Activated CD4-positive, alpha-beta T cell treated with anti-CD3 and anti-CD28 coated beads, Interleukin-2, amount 10 ng/mL, durations not matched to agents 24 days and 14 days (primary cell): Measurements from ENCODE around the gene ZBTB7A. TPM values are rescaled to one million over a fixed set of nuclear protein-coding genes. Genes with fewer than 3 reads are reported as not detected.

Experiments used
- DNase-seq: peaks from one replicate; pipeline ENCODE4 v3.0.0; 2022
- H3K27ac Mint-ChIP-seq: one replicate; pipeline ENCODE4 v1.8.0; 2022; ENCODE audit warnings: mild to moderate bottlenecking, mixed read lengths
- H3K27me3 Mint-ChIP-seq: one replicate; pipeline ENCODE4 v1.8.0; 2022; ENCODE audit warnings: mixed read lengths
- H3K36me3 Mint-ChIP-seq: one replicate; pipeline ENCODE4 v1.8.0; 2022; ENCODE audit warnings: low read depth, mild to moderate bottlenecking, mixed read lengths
- H3K4me1 Mint-ChIP-seq: one replicate; pipeline ENCODE4 v1.8.0; 2021; ENCODE audit warnings: mixed read lengths
- H3K4me3 Mint-ChIP-seq: one replicate; pipeline ENCODE4 v1.8.0; 2022; ENCODE audit warnings: mild to moderate bottlenecking, moderate library complexity, mixed read lengths
- H3K9me3 Mint-ChIP-seq: one replicate; pipeline ENCODE4 v1.8.0; 2021; ENCODE audit warnings: mixed read lengths
- intact Hi-C: fragments of 100-400 bp; cut with micrococcal nuclease; formaldehyde crosslinking; loops from one replicate; pipeline ENCODE4 v1.15.1; 2023
- total RNA-seq: library from RNA; stranded (reverse); gene quantifications from 2 replicates; pipeline ENCODE4 v1.2.3, GENCODE V29; 2022

ZBTB7A gene
- total RNA-seq, 1 donor from 2014 or later: 39.6 TPM

DNA sequence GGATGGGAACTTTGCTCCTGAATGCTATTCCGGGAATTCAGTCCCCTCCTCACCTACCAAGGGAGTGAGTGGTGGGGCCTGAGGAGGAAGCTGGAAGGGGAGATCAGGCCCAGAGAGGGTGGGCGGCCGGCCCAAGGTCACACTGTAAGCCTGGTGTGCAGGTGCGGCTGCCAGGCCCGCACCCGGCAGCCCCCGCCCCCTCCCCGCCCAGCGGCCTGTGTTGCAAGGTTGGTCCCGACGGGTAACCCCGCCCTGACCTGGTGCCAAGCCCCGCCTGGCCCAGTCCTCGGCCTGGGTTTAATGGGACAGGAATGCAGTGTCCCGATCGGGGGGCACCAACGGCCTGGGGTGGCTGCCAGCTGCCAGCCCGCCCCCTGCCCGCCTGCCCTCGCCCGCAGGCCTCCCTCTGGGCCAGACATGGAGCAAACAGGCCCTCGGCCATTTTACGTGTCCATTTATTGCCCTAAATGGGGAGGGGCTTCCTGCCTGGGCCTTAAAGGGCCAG lies 5.5 kb downstream of the ZBTB7A start:
- no peak for DNase-seq
- no peaks in the 10 kb centered on the region for H3K9me3 Mint-ChIP-seq
- no peaks in the 10 kb centered on the region for H3K27me3 Mint-ChIP-seq
- no peak overlapping the region for H3K4me3 Mint-ChIP-seq
- peaks cover 15% of the 10 kb centered on the region for H3K36me3 Mint-ChIP-seq
- peaks cover 14% of the 10 kb centered on the region for H3K4me1 Mint-ChIP-seq
- intact Hi-C loops: no loop called here
- H3K27ac Mint-ChIP-seq: no peak overlapping the region

DNA sequence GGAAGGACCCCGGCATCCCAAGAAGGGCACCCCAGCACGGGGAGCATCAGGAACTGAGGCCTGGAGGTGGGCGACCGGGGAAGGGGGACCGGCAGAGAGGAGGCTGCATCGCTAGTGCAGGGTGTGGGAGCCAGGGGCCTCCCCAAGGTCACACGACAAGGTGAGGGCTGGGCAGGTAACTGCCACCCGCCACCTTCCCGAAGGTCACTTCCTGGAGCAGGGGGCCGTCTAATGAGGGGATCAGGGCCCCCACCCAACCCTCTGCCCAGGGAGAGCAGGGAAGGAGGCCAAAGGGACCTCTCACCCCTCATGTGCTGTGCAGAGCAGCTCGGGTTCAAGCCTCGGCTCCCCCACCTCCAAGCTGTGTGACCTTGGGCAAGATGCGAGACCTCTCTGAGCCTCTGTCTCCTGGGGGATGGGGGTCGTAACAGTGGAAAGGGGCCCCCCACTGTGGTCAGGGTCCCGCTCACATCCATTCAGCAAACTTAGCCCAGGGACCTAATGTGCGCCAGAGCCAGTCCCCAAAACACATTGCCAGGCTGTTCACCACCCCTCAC lies 6.0 kb downstream of the ZBTB7A start:
- peaks cover 19% of the 10 kb centered on the region for H3K36me3 Mint-ChIP-seq

DNA sequence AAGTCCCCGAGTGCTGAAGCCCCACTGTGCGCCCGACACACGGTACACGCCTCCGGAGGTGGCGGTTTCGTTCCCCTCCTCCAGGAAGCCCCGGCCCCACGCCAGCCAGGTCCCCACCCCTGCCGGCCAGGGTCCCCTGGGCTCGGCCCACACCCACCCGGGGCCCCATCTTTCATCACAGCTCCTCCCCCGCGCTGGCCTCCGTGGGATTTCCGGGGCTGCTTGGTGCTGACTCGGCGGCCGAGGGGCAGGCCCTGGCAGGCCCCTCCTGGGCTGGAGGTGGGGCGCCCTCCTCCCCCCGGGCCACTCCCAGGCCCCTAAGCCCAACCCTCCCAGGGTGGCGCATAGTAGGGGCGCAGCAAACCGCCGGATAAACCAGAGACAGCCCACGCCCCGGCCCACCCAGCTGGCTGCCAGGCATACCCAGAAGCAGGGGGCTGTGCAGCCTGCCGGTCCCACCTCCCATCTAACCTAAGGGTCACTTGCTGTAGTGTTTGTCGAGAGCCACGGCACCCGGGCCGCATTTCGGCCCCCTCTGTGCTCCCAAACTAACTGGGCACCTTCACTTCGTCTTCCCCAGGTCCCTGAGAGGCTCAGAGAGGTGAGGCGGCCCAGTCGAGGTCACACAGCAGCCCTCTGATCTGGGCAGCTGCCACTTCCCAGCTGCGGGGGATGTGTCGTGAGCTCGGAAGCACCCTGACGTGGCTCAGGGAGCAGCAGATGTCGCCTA lies 6.6 kb downstream of the ZBTB7A start:
- H3K9me3 Mint-ChIP-seq: no peaks in the 10 kb centered on the region
- intact Hi-C loops: no loop called here
- H3K27ac Mint-ChIP-seq: no peak overlapping the region
- peaks cover 22% of the 10 kb centered on the region for H3K36me3 Mint-ChIP-seq
- peaks cover 14% of the 10 kb centered on the region for H3K4me1 Mint-ChIP-seq
- no peaks in the 10 kb centered on the region for H3K27me3 Mint-ChIP-seq
- no peak for DNase-seq
- H3K4me3 Mint-ChIP-seq: peak overlapping the region; percentile 21

More for the DNA sequence above, 6.0 kb downstream of the ZBTB7A start:
- DNase-seq: no peak
- H3K4me1 Mint-ChIP-seq: peaks cover 14% of the 10 kb centered on the region
- intact Hi-C loops: no loop called here
- no peaks in the 10 kb centered on the region for H3K9me3 Mint-ChIP-seq
- no peaks in the 10 kb centered on the region for H3K27me3 Mint-ChIP-seq
- peak overlapping the region; percentile 21 for H3K4me3 Mint-ChIP-seq
- no peak overlapping the region for H3K27ac Mint-ChIP-seq

DNA sequence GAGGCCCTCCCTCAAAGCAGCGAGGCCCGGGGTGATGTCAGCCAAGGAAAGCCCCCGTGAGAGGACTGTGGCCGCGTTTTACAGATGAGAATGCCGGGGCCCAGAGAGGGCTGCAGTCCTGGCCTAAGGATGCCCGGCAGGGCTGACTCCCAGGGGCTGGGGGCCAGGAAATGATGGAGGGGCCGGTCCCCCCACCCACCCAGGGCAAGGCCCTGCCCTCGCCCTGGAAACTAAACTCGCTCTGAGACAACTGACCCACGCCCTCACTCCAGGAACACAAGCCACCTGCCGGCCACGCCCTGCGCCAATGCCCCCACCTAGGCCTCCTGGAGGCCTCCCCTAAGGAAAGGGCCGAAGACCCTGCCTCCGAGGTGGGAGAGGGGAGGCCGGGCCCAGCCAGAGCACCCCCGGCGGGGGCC lies 7.2 kb downstream of the ZBTB7A start:
- no peak overlapping the region for H3K27ac Mint-ChIP-seq
- intact Hi-C loops: no loop called here
- peaks cover 22% of the 10 kb centered on the region for H3K36me3 Mint-ChIP-seq
- no peak for DNase-seq
- peaks cover 14% of the 10 kb centered on the region for H3K4me1 Mint-ChIP-seq
- no peaks in the 10 kb centered on the region for H3K9me3 Mint-ChIP-seq
- H3K27me3 Mint-ChIP-seq: no peaks in the 10 kb centered on the region
- no peak overlapping the region for H3K4me3 Mint-ChIP-seq

DNA sequence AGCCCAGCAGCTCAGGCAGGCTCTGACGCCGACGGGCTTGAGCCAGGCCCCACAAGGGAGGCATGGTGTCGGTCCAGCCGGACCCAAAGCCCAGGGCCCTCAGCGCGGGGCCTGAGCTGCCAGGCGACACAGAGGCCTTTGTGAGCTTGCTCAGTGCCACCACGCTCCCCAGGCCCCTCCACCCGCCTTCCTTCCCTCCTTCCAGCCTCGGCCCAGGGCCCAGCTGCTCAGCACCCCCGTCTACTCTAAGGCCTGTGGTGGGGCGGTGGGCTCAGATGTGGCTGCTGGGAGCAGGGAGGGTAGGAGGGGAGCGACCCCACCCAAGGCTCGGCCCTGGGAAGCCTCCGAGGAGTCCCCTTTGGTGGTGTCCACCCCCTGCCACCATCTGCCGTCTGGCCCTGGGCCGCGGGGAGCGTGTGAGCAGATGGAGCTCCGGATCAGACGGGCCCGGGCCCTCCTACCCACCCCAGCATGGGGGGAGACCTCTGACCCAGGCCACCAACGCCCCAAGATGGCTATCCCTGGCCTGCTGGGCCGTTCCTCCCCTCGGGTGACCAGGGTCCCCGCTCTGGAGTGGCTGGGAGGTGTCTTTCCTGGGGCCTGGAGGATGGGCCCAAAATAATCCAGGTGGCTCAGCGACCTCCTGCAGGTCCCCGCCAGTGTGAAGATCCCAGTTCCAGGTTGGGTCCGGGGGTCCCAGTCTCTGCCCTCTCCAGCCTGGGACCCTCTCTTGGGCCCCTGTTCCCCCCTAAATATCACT lies 7.8 kb downstream of the ZBTB7A start:
- peaks cover 21% of the 10 kb centered on the region for H3K36me3 Mint-ChIP-seq
- H3K4me1 Mint-ChIP-seq: peaks cover 12% of the 10 kb centered on the region
- no peak for DNase-seq
- intact Hi-C loops: no loop called here
- no peaks in the 10 kb centered on the region for H3K9me3 Mint-ChIP-seq
- no peaks in the 10 kb centered on the region for H3K27me3 Mint-ChIP-seq
- no peak overlapping the region for H3K27ac Mint-ChIP-seq
- H3K4me3 Mint-ChIP-seq: no peak overlapping the region

DNA sequence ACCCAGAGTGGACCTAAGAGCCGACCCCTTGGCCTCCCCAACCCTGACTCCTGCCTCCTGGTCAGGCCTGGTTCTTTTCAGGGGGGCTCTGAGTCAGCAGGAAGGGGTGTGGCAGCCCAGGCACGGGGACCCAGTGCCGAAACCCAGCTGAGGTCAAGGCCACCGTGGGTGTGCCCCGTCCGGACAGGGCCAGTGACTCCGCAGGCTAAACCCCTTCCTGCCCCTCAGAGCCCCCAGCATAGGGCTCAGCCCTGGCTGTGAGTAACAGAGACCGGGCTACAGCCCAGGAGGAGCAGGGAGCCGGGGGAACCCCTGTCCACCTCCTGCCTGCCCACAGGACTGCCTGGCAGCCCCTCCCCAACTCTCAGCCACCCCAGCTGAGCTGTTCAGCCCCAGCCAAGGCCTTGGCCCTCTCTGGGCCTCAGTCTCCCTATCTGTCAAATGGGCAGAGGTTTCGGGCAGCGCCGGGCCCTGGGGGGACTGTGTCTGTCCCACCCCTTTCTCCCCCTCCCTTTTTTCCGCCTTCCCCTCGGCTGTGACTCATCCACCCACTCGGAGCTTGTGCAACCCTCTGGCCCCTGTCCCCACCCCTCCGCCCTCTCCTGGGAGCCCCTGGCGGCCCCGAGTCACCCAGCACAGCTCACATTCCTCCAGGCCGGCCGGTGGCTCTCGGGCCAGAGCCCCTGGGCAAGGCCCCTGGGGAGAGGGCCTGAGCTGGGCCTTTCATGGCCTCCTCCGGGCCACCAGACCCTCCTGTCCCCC lies 8.6 kb downstream of the ZBTB7A start:
- H3K36me3 Mint-ChIP-seq: peaks cover 25% of the 10 kb centered on the region
- H3K9me3 Mint-ChIP-seq: no peaks in the 10 kb centered on the region
- peaks cover 16% of the 10 kb centered on the region for H3K4me1 Mint-ChIP-seq
- H3K27me3 Mint-ChIP-seq: no peaks in the 10 kb centered on the region
- intact Hi-C loops: no loop called here
- H3K4me3 Mint-ChIP-seq: no peak overlapping the region
- peak overlapping the region; percentile 71 for H3K27ac Mint-ChIP-seq
- DNase-seq: no peak

DNA sequence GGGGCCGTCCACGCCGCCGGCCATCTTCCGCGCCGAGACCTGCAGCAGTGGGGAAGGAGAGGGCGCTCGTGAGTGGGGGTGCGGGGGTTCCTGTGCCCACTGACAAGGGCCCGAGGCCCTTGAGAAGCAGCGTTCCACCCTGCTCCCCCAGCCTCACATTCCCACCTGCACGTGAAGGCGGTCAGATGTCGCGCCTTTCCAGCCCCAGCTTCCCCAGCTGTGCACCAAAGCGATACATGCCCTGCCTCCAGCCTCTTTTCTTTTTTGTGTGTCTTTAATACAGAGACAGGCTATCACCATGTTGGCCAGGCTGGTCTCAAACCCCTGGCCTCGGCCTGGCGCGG lies 11.5 kb downstream of the ZBTB7A start:
- H3K27me3 Mint-ChIP-seq: no peaks in the 10 kb centered on the region
- H3K4me3 Mint-ChIP-seq: no peak overlapping the region
- DNase-seq: no peak
- H3K27ac Mint-ChIP-seq: no peak overlapping the region
- peaks cover 44% of the 10 kb centered on the region for H3K36me3 Mint-ChIP-seq
- intact Hi-C loops: no loop called here
- no peaks in the 10 kb centered on the region for H3K9me3 Mint-ChIP-seq
- peaks cover 23% of the 10 kb centered on the region for H3K4me1 Mint-ChIP-seq

DNA sequence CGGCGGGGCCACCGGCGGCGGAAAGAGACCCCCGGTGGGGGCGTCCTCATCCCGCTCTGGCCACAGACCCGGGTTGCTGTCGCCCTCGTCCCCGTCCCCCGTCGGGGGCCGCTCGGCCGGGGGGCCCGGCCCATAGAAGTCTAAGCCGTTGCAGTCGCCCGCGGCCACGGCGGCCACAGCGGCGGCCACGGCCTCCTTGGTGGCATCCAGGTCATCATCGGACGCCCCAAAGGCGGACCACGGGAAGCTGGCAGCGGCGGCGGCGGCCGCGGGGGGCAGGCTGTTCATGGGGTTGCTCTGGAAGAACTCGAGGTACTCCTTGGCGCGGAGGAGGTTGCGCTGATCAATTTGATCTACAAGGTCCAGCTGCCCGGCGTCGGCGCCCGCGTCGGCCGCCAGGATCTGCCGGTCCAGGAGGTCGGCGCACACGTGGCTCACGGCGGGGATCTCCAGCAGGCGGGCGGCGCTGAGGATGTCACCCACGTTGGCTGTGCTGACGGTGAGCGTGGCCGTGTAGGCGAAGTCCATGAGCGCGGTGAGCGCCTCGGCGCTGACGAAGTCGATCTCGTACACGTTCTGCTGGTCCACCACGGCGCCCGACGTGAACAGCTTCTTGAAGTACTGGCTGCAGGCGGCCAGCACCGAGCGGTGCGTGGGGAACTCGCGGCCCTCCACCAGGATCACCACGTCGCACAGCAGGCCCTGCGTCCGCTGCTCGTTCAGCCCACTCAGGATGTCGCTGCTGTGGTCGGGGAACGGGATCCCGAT lies 12.1 kb downstream of the ZBTB7A start:
- H3K9me3 Mint-ChIP-seq: no peaks in the 10 kb centered on the region
- H3K4me1 Mint-ChIP-seq: peaks cover 23% of the 10 kb centered on the region
- H3K4me3 Mint-ChIP-seq: no peak overlapping the region

DNA sequence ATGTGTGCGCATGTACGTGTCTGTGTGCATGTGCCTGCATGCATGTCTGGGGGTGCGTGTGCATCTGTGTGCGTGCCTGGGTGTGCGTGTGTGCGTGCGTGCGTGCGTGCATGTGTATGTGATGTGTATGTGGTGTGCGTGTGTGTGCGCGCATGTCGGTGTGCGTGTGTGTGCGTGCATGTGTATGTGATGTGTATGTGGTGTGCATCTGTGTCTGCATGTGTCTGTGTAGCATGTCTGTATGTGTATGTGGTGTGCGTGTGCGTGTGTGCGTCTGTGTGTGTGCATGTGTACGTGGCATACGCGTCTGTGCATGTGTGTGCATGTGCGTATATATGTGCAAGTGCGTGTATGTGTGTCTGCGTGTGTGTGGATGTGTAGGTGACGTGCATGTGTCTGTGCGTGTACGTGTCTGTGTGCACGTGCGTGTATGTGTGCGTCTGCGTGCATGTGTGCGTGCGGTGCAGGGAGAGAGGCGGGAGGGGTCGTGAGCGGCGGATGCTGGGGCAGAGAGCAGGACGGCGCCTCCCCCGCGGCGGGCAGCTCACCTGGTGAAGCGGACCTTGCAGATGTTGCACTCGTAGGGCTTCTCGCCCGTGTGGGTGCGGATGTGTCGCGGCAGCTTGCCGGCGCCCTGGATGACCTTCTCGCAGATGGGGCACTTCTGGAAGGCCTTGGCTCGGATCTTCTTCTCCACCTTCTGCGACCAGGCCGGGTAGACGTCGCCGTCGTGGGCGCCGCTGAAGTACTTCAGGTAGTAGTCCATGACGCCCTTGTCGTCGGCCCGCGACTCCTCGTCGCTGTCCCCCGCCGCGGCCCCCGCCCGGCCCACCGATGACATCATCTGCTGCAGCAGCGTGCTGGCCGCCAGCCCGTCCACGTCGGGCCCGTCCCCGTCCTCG lies 13.0 kb downstream of the ZBTB7A start:
- intact Hi-C loops: no loop called here
- Mint-ChIP-seq H3K4me3 (no peak overlapping the region), H3K4me1 (peaks cover 23% of the 10 kb centered on the region), H3K27ac (peak overlapping the region; percentile 41), H3K27me3 (no peaks in the 10 kb centered on the region), H3K36me3 (peaks cover 44% of the 10 kb centered on the region), H3K9me3 (no peaks in the 10 kb centered on the region)
- no peak for DNase-seq

More for the DNA sequence above, 12.1 kb downstream of the ZBTB7A start:
- Mint-ChIP-seq H3K27ac (no peak overlapping the region), H3K27me3 (no peaks in the 10 kb centered on the region), H3K36me3 (peaks cover 44% of the 10 kb centered on the region)
- DNase-seq: no peak
- intact Hi-C loops: no loop called here

DNA sequence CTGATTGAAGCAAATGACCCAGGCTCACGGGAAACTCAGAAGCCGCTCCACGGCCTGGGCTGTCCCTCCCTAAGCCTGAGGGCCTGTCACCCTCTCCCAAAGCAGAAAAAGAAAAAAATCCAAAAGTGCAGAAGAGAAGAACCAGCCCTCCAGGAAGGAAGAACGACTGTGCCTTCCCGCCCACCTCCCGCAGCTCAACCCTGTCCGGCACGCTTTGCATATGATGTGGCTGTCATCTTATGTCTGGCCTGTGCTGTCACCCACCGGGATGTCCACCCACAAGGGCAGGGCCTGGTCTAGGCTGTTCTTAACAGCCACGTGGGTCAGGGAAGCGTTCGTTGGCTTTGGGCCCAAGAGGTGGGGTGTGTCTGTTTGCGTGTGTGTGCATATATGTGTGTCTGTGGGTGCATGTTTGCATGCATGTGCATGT lies 13.7 kb downstream of the ZBTB7A start:
- intact Hi-C loops: no loop called here
- Mint-ChIP-seq H3K9me3 (no peaks in the 10 kb centered on the region), H3K4me1 (peaks cover 23% of the 10 kb centered on the region), H3K4me3 (no peak overlapping the region), H3K27me3 (no peaks in the 10 kb centered on the region), H3K36me3 (peaks cover 44% of the 10 kb centered on the region), H3K27ac (peak overlapping the region; percentile 47)
- no peak for DNase-seq

DNA sequence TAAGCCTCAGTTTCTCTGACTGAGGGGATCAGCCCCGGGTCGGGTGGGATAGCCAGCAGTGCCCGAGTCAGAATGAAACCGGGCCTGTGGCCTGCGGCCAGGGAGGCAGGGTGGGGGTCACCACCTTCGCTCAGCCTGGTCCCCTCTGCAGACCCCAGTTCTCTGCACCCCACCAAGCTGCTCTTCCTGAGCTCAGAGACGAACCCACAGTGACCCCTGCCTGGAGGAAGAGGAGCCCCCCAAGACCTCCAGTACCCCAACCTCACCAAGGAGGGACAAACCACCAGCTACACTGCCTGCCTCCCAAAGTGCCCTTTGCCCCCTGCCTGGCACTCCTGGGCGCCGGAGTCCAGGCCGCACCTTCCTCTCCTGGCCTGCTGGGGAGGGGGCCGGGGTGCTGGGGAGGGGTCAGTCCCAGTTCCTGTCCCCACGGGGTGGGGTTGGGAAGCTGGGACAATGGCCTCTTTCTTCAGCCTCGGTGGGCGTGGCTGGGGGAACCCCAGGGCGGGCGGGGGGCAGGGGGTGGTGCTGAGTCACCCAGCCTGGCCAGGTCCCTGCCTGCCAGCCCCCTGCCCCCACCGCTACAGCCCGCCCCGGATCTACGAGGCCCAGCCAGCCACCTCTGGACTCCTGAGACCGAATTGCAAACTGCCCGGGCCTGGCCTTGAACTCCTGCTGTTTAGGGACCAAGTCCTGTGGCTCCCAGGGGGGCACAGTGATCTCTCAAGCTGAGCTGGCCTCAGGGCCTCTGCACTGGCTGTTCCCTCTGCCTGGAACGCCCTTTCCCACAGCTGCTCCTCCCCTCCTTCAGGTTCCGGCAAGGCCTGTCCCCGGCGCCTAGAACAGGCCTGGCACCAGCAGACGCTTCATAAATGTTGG lies 14.3 kb downstream of the ZBTB7A start:
- intact Hi-C loops: no loop called here
- no peak for DNase-seq
- Mint-ChIP-seq H3K4me1 (peaks cover 20% of the 10 kb centered on the region), H3K27ac (peak overlapping the region; percentile 47), H3K36me3 (peaks cover 43% of the 10 kb centered on the region), H3K9me3 (no peaks in the 10 kb centered on the region), H3K4me3 (no peak overlapping the region), H3K27me3 (no peaks in the 10 kb centered on the region)
